Activated CD4-positive, alpha-beta T cell treated with anti-CD3 and anti-CD28 coated beads, Interleukin-2, amount 50 U/mL, for 1 hour (primary cell): Measurements from ENCODE around the gene OSBPL8.
A peak's percentile ranks its signal among the peaks of the same experiment; 100 is the strongest.
"Not testable (repeated sequence)": the region's sequence is repeated elsewhere in the genome, so short reads cannot be mapped to it uniquely, and the experiment has no call there.

Source experiments
- DNase-seq: peaks from one replicate; pipeline ENCODE4 v3.0.0-alpha.2; 2020

The OSBPL8 gene

GRCh38 chr12:76410781-76411180, 148.8 kb downstream of the OSBPL8 start:
- no peak for DNase-seq

DNA sequence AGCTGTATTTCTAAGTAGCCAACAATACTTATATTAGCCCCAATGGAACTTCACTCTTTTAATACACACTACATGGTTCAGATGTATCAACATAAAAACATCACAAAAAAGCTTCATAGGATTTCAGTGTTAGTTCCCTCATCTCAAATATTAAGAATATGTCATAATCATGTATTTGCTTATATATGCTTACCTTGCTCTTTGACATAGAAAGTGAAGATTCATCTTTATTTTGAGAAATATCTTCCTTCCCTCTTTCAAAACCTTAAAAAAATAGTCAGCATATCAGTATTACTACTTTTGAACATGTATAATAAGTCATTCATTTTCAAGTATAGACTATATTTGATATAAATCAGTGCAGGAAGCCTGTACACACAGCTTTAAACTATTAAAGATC, 149.2 kb downstream of the OSBPL8 start:
- no peak for DNase-seq

DNA sequence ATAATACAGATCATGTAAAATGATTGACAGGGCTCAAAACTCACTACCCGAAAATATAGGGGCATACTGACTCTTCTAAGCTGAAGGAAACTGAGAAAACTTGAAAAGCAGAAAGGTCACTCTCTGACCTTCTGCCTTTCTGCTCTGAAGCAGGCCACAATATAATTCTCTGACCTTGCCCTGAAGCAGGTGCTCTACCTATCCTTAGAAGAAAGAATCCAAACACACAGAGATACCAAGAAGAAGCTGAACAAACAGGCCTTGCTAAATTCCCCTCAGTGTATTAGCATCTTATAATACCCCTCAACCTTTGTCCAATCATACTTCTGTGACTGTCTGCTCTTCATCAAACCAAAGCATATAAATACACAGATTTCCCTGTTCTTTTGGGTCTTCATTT, 150.5 kb downstream of the OSBPL8 start:
- no peak for DNase-seq

GRCh38 chr12:76407710-76408109, 151.9 kb downstream of the OSBPL8 start:
- DNase-seq = no peak

GRCh38 chr12:76402259-76402658, 157.3 kb downstream of the OSBPL8 start:
- DNase-seq = no peak

DNA sequence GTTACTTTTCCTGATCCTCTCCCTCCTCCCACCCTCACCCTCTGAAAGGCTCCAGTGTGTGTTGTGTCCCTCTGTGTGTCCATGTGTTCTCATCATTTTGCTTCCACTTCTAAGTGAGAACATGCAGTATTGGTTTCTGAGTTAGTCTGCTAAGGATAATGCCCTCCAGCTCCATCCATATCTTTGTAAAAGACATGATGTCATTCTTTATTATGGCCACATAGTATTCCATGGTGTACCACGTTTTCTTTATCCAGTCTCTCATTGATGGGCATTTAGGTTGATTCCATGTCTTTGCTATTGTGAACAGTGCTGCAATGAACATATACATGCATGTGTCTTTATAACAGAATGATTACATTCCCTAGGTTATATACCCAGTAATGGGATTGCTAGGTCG, 159.4 kb downstream of the OSBPL8 start:
- DNase-seq = no peak

- DNase-seq = no peak
Observed at GRCh38 chr12:76399040-76399439, 160.5 kb downstream of the OSBPL8 start.

GRCh38 chr12:76398106-76398505, 161.5 kb downstream of the OSBPL8 start:
- no peak for DNase-seq

- DNase-seq = no peak
Observed at GRCh38 chr12:76391461-76391860, 168.1 kb downstream of the OSBPL8 start.

DNA sequence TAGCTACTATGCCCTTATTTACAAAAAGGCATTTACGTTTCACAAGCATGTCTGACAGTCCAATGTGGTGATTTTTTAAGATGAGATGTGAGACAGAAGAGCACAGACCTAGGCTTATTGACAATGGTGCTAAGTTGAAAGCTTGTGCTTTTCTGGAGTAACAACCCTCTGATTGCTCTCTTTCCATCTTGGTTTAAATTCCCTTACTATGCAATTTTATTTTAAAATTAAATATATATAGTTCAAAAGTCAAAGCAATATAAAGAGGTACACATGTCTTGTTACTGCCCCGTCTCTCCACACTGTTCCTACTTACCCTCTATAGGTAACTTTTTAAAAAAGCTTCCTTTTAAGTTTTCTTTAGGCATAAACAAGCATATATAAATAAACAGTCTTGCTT, 172.0 kb downstream of the OSBPL8 start:
- DNase-seq = no peak

DNA sequence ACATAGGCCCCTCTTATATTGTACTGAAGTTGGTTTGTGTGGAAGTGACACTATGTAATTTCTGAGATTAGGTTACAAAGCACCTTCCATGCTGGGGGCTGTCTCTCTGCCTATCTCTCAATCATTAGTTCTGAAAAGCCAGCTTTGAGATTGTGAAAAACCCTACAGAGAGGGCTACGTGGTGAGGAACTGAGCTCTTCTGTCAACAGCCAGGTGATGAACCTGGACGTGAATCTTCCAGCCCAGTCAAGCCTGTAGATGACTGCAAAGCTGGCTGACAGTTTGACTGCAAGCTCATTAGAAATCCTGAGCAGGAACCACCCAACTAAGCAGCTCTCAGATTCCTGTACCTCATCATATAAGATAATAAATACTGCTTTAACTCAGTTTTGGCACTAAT, 175.0 kb downstream of the OSBPL8 start:
- no peak for DNase-seq

- DNase-seq = no peak
Observed at GRCh38 chr12:76383988-76384387, 175.6 kb downstream of the OSBPL8 start.

GRCh38 chr12:76379261-76379660, 180.3 kb downstream of the OSBPL8 start:
- no peak for DNase-seq

DNA sequence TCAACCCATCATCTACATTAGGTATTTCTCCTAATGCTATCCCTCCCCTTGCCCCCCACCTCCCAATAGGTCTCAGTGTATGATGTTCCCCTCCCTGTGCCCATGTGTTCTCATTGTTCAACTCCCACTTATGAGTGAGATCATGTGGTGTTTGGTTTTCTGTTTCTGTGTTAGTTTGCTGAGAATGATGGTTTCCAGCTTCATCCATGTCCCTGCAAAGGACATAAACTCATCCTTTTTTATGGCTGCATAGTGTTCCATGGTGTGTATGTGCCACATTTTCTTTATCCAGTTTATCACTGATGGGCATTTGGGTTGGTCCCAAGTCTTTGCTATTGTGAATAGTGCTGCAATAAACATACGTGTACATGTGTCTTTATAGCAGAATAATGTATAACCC, 182.7 kb downstream of the OSBPL8 start:
- not testable (repeated sequence) for DNase-seq

GRCh38 chr12:76375939-76376338, 183.6 kb downstream of the OSBPL8 start:
- DNase-seq = no peak

DNA sequence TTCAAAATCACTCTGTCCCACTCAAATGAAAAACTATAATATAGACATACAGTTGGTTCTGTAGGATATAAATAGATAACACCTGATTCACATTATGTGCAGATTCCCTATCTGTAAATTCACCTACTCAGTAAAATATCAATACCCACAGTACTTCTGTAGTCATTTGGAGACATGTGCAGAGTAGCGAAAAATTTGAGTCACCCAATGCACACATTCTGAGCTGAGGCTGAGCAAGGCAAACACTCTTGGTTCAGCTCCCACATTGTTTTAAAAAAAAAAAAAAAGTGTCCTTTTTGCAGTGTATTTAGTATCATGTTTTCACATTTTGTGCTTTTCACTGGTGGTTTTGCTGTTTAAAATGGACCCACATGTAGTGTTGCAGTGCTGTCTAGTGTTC, 184.1 kb downstream of the OSBPL8 start:
- no peak for DNase-seq

DNA sequence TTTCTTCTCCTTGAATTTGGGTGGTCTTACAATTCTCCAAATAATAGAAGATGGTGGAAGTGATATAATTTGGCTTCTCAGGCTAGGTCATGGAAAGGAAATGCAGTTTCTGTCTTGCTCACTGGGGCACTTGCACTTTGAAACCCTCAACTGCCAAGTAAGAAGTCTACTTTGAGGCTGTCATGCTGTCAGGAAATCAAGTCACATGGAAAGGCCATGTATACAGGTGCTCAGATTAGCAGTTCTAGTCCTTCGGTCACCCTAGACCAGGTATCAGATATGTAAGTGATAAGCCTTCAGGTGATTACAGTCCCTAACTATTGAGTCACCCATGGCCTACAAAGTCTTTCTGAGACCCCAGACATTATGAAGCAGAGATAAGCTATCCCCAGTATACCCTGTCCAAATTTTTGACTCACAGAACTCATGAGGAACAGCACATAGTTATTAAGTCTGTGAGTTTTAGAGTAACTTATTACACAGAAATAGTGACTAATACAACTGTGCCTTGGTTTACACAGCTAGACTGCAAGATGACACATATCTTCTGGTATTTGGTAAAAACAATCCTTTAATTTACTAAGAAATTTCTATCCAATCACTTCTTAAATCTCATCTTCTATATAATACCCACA, 185.1 kb downstream of the OSBPL8 start:
- DNase-seq = no peak

- DNase-seq = no peak
Observed at GRCh38 chr12:76368230-76368629, 191.3 kb downstream of the OSBPL8 start.

GRCh38 chr12:76366163-76366562, 193.4 kb downstream of the OSBPL8 start:
- DNase-seq = no peak

- DNase-seq = not testable (repeated sequence)
Observed at GRCh38 chr12:76364131-76364530, 195.4 kb downstream of the OSBPL8 start.

- DNase-seq = no peak
Observed at GRCh38 chr12:76360316-76360715, 199.3 kb downstream of the OSBPL8 start.

- DNase-seq = no peak
Observed at GRCh38 chr12:76356071-76356470, 203.5 kb downstream of the OSBPL8 start.

DNA sequence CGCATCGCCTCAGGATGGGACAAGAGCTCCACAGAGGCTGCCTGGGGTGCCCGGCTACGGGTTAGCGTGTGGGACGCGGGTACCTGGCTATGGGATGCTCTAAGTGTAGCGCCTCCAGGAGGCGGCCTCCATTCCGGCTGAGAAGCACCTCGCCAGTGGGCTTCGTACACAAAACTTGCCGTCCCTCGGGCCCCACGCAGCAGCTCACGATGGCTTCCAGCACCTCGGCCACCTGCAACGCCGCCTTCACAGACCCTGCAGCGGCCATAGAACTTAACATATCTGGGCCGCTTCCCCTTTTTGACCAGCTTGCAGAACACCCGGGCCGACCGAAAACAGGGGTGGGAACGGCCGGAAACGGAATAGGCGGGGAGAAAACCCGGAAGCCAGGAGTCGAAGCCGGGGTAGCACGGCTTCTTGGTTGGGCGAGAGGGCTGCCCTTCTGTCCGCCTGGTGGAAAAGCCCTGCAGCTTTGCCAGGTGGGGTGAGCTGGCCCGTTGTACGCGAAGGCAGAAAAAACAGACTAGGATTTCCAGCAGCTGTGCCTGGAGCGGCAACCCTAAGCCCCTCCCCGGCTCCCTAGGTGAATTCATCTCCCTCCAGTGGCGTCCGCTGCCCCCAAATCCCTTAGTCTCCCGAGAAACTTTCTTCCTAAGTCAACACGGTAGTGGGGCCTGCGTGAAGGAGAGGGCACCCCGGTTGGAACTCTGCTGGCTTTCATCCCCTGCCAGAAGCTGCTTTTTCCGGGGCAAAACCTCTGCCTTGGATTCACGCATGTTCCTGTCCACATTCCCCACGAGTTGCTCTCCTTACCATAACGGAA, 211.3 kb downstream of the OSBPL8 start, which contains the start of gene BBS10:
BBS10 (minus strand) TSS at position 337 of the 823 bp plus-strand sequence; CDS start at position 280, 57 bp downstream.
- peak; percentile 81 for DNase-seq

DNA sequence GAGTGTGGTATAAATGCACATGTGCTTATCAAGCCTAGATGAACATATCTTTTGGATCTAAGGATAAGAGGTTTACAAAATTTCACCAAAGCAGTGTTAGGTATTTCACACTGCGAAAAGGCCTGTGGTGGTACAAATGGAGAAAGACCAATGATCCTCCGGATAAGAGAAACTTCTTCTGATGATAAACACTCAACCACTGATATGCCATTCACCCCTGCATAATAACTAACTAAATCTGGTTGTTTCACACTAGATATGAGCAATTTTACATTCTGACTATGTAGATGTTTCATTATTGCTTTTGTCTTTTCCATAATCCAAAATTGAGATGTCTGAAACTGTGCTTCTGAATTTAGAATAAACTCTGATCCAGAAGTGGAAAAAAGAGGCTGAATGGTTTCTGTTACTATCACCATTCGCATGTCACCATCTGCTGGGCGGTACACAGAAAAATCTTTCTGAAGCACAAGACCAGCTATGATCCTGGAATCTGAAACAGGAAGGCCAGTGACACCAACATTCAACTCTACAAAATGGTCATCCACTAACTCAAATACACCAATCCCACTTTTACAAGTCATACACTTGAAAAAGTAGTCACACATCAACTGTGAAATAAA, 212.7 kb downstream of the OSBPL8 start:
- DNase-seq = no peak
